NCI-H460 (cell line): ENCODE results near the gene COLGALT1. TPM values are rescaled to one million over a fixed set of nuclear protein-coding genes. Genes with fewer than 3 reads are reported as not detected.
A peak's percentile ranks its signal among the peaks of the same experiment; 100 is the strongest.
"Not testable (repeated sequence)": the region's sequence is repeated elsewhere in the genome, so short reads cannot be mapped to it uniquely, and the experiment has no call there.

ENCODE experiments used
- DNase-seq: peaks from one replicate; pipeline ENCODE4 v3.0.0-alpha.2; 2016; ENCODE audit warnings: low read depth; ENCODE audit errors: extremely low read depth
- total RNA-seq: library from RNA; depleted of rRNA; stranded (reverse); fragments of >200 nt; shearing (Covaris generic); gene quantifications from 2 replicates; pipeline ENCODE4 v1.2.3, GENCODE V29; 2014

Gene COLGALT1
- total RNA-seq, 1 experiment from 2014 or later: 41.4 TPM

DNA sequence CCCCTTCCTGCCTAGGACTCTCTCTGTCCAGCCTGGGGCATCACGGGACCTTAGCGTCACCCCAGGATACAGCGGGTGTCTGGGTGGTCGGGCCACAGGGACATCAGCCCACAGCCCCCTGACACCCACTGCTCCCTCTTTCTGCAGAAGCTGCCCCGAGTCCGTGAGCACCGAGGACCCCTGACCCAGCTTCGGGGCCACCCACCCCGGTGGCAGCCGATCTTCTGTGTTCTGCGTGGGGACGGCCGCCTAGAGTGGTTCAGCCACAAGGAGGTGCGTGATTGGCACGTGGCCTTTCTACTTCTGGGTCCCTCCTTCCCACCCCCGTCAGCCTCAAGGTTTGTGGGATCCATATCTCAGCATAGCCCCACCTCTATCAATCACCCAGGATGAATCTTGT is 23.3 kb upstream of the COLGALT1 start:
- DNase-seq: no peak

DNA sequence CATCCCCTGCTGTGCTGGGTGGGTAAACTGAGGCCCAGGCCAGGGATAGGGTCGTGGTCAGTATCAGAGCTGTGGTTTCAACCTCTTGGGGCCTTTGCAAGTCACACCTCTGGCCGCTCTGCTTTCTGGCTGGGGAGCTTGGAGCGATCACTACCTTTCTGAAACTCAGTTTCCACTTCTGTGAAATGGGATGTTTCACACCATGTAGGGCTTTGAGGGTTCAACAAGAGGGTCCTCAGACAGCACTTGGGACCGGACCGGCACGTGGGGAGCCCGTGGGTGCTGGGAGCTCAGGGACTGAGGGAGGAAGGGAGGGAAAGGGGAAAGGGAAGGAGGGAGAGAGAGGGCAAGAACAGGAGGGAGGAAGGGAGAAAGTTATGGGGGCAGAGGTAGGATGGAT is 22.9 kb upstream of the COLGALT1 start:
- no peak for DNase-seq

DNA sequence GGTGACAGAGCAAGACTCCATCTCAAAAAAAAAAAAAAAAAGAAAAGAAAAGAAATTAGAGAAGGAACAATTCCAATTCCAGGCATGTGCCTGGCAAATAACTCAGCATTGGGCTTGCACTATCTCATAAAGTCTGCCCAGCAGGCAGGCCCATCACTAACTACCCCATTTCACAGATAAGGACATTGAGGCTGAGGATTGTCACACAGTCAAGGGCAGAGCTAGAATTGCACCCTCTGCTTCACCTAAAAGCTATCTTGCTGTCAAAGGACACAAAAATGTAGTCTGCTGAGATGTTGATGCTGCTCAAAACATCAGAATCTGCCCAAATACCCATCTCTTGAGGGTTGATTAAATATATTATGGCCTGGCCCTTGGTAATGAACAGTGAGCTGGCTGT is 20.7 kb upstream of the COLGALT1 start:
- no peak for DNase-seq

DNA sequence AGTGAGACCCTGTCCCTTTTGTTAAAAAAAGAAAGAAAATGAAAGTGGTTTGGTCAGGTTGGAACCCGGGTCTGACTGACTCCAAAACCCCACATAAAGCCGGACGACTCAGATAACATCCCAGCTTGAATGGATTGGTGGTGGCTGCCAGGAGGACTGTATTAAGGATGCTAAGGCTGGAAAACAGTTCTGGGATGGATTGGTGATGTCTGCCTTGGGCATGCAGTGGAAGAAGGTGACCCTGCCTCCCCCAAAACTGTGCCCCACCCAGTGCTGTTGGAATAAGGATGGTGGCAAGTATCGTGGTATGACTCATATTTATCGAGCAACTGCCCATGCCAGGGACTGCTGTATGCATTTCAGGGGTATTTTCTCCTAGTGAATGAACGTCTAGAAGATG is 18.5 kb upstream of the COLGALT1 start:
- DNase-seq: no peak

DNA sequence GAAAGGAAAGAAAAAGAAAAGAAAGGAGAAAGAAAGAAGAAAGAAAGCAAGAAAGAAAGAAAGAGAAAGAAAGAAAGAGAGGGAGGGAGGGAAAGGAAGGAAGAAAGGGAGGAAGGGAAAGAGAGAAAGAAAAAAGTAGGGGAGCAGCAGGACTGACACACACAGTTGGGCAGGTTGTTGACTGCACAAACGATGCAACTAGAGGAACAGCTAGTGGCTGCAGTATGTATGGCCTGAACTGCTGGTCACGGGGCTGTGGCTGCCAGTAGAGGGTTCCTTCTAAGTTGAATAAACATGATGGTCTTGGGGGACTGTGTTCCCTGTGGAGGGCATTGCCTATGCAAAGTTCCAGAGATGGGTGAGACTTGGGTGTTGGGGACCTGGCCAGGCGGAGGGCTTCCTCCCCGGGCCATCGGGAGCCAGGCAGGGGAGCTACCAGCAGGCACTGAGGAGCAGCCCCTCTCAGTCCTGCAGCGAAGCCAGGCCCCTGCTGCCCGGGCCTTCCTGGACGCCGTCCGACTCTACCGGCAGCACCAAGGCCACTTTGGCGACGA is 16.7 kb upstream of the COLGALT1 start:
- DNase-seq: no peak

DNA sequence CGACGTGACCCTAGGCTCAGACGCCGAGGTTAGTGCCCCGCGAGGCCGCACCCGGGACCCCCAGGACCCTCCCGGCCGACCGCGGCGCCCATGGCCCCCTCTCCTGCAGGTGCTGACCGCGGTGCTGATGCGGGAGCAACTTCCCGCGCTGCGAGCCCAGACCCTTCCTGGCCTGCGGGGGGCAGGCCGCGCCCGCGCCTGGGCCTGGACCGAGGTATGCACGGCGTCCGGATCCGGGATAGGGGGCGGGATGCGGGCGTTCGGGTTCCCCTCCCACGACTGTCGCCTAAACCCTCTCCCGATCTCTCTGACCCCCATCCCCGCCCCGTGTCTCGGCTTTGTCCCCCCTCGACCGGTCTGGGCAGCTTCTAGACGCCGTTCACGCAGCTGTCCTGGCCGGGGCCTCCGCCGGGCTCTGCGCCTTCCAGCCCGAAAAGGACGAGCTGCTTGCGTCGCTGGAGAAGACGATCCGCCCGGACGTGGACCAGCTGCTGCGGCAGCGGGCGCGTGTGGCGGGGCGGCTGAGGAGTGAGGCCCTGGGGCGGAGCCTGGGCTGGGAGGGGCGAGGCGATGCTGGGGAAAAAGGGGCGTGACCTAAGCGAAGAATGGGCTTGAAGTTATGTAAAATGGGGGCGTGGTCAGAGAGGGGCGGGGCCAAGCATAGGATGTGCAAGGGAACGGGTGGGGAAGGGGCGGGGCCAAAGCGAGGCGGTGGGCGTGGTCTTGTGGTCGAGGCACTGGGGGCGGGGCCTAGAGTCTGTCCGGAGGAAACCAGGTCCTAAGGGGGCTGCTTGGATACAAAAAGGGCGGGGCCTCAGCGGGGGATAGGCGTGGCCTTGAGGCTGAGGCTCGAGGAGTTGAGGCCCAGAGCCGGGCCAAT is 16.0 kb upstream of the COLGALT1 start:
- peak; percentile 85 for DNase-seq

DNA sequence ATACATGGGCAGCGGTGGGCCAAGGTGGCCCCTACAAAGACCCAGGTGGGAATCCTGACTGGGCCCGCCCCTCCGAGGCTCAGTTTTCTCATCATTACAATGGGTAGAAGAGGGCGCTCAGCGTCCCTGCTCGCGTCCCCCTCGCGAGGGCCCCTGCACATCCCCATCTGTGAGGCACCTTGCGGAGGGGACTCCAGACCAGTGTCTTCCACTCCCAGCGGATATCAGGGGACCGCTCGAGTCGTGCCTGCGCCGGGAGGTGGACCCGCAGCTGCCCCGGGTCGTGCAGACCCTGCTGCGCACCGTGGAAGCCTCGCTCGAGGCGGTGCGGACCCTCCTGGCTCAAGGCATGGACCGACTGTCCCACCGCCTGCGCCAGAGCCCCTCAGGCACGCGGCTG is 15.3 kb upstream of the COLGALT1 start:
- DNase-seq: no peak

DNA sequence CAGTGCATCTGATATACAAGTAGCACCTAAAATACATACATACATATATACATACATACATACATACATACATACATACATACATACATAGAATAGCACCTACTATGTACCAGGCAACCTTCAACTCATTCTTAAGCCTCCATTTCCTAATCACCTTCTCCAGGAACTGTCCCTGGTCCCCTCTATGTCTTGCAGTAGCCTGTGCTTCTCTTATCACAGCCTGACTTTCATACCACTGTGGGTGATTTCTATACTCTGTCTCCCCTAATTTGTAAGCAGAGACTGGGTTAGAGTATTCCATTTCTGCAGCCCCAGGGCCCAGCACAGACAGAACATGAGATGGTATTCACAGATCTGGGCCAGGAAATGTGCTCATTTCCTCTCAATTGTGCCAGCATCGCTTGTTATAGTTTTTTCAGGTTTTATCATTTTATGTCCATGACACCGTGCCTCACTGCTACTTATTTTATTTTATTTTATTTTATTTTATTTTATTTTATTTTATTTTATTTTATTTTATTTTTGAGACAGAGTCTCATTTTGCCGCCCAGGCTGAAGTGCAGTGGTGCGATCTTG is 14.2 kb upstream of the COLGALT1 start:
- no peak for DNase-seq

DNA sequence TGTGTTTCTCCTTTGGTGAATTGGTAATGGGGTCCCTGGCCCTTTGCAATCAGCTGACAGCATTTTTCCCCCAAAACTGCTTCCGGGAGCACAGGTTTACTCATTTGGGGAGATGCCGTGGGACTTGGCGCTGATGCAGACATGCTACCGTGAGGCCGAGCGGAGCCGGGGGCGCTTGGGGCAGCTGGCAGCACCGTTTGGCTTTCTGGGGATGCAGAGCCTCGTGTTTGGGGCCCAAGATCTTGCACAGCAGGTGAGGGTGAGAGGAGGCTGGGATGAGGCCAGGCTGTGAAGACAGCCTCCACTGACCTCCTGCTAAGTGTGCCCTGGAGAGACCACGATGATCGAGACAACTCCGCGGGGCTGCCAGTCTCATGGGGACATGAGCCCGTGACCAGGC is 13.4 kb upstream of the COLGALT1 start:
- no peak for DNase-seq

DNA sequence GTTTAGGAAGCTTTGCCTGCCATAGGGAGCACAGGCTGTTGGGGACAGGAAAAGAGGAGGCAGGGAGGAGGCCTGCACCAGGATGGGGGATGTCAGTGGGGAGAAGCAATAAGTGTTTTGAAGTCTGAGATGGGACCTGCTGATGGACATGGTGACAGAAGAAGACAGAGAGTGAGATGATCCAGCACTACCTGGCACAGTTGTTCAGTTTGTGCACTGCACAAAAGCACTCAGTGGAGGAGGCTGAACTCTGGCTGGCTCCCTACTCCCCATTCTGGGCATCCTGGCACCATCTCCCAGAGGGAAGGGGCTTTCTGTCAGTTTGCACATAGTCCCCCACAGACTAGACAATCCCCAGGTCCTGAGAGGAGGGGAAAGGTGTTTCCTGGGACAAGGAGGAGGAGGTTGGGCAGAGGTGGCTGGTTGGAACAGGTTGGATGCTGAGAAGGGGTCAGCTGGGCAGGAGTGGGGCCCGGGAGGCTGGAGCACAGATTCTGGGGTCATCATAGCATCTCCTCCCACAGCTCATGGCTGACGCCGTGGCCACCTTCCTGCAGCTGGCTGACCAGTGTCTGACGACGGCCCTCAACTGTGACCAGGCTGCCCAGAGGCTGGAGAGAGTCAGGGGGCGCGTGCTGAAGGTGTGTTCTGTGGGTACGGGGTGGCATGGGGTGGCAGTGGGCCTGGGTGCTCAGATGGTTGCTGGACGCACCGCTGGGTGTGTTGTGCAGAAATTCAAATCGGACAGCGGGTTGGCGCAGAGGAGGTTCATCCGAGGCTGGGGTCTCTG is 12.5 kb upstream of the COLGALT1 start:
- no peak for DNase-seq

DNA sequence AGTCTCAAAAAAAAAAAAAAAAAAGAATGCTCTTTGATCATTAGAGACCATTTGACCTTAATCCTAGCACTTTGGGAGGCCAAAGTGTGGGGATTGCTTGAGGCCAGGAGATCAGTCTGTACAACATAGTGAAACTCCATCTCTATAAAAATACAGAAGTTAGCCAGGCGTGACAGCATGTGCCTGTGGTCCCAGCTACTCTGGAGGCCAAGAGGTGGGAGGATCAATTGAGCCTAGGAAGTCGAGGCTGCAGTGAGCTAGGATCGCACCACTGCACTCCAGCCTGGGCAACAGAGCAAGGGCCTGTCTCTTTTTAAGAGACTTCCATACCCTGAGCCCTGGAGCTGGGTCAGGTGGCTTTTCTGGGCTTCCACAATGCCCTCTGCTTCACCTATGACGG is 11.5 kb upstream of the COLGALT1 start:
- DNase-seq: no peak

DNA sequence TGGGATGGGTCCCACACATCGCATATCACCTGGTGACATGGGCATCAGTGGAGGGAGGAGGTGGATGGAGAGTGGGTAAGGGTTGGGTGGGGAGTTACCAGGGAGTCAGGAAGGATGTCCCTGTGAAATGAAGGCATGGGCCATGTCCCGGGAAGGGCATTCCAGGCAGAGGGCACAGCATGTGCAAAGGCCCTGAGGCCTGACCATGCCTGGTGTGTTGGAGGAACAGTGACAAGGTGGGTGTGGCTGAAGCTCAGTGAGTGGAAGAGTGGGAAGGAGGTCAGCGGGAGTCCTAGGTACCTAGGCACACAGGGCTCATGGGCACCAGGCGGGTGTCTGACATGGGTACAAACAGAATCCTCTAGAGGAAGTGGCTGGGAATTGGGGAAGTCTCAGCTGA is 11.0 kb upstream of the COLGALT1 start:
- no peak for DNase-seq

DNA sequence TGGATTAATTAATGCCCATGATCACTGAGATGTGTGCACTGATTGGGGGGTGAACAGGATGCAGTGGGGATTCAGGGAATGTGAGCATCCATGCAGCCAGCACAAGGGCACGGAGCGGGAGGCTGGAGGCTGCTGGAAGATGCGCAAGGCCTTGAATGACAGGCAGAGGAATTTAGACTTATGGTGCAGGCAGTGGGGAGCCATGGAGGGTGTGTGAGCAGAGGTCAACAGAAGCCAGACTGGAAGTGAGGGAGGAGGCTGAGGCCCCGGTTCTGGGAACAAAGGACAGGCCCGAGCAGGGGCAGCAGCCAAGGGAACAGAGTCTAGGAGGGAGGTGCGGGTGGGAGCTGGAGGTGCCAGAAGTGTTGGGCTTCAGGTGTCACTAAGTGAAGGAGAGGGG is 7.3 kb upstream of the COLGALT1 start:
- no peak for DNase-seq

DNA sequence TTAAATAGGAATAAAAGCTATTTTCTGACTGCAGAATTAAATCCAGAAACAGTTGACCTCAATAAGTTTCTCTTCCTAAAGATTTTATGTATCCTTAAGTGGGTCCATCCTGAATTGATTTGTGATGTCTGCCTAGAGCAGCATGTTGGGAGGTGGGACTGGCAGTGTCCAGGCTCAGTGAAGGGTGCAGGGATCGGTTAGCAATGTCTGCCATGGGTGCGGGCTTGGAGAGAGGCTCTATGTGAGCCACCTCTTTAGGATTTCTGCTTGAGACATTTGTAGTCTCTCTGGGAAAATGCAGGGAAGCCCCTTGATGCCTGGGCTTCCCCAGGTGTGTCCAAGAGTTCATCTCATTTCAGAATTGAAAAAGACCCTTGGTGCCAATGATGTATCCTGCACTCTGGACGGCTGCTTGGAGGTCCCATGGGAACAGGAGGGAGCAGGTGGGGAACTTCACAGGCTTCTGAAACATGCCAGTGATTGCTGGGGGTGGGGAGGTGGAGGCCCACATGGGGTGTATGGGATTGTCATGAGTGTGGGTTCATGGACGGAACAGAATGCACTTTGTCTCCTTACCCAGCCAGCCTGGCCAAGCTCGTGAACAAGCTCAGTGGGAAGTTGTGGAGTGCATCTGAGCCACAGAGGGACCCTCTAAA is 6.2 kb upstream of the COLGALT1 start:
- no peak for DNase-seq

DNA sequence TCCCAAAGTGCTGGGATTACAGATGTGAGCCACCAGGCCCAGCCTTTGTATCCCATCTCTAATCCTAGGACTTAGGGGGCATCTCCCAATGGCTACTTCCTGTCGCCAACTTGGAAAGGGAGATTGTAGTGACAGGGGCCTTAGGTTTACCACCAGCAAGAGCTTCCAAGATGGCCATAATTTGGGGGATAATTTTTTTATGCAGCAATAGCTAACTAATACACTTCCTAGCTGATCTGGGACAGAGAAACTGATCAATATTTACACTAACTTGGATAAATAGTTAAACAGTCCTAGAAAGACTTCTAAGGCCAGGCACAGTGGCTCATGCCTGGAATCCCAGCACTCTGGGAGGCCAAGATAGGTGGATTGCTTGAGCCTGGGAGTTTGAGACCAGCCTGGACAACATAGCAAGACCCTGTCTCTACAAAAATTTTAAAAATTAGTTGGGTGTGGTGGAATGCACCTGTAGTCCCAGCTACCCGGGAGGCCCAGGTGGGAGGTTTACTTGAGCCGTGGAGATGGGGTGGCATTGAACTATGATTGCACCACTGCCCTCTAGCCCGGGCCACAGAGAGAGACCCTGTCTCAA is 5.3 kb upstream of the COLGALT1 start:
- no peak for DNase-seq

DNA sequence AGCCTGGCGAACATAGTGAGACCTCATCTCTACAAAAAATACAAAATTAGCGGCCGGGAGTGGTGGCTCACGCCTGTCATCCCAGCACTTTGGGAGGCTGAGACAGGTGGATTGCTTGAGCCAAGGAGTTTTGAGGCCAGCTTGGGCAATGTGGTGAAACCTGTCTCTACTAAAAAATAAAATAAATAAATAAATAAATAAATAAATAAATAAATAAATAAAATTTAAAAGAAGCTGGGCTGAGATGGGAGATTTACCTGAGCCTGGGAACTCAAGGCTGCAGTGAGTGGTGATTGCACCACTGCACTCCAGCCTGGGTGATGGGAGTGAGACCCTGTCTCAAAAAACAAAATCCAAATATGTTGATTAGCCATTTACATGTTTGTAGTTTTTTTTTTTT is 2.7 kb upstream of the COLGALT1 start:
- DNase-seq: not testable (repeated sequence)

DNA sequence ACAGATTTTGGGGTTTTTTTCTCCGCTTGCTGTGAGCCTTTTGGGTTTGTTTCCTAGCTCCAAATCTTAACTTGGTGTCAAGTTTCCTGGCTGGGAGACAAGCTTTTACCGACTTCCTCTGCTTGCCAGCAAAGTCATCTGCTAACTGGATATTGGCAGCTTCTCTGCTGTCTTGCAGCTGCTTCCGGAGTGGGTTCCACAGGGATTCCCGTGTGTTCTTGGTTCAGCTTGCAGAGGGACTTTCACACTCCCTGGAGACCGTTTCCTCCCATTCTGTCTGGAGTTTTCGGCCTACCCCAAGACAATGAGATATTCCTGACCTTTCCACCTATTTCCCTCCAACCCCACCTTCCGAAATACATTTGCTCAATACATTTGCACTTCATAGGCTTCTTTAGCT is 2.2 kb upstream of the COLGALT1 start:
- DNase-seq: no peak

DNA sequence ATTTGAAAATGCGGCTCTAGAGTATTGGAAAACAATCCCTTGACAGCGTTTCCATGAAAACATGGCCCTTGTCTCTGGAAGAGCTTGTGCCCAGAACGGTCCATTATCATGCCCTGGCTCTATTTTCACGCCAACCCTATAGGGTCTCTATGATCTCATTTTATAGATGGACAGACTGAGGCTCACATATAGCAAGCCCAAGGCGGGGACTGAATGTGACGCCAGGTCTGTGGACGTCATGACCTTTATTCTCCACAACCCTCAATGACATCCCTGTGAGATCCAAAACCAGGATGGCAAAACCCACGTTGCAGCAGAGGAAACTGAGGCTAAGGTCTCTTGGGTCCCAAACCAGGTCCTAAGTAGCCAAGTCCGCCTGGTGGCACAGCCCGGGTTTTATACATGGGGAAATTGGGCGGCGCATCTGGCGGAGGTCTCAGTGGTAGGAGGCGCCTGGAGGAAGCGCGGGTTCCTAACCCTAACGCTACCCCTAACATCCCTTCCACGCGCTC is 425 bp upstream of the COLGALT1 start:
- DNase-seq: no peak

DNA sequence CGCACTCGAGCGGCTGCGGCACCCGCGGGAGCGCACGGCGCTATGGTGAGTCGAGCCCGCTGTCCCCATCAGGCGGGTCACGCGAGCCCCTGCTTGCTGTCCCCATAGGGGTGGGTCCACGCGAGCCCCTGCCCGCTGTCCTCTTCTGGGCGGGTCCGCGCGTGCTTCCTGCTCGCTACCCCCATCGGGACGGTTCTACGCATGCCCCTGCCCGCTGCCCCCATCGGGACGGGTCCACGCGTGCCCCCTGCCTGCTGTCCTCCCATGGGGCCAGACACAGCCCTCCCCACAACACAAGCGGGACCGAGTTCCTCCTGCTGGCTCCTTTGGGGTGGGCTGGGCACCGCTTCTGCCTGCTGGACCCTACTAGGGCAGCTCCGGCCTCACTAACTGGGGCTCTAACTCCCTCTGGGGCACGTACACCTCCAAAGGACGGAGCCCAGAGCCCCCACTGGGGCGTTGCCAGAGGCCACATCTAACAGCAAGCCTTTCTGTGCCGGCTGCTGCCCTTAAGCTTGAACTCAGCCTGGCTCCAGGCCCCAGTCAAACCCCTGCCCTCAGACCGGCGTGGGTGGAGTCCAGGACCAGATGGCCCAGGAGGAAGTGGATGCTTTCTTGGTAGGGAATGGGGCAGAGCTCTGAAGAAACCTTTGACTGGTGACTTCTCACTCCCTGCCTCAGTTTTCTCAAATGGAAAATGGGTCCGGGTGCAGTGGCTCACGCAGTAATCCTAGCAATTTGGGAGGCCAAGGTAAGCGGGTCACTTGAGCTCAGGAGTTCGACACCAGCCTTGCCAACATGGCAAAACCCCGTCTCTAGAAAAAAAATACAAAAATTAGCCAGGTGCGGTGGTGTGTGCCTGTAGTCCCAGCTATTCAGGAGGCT is 722 bp downstream of the COLGALT1 start:
- no peak for DNase-seq
